Parathyroid adenoma (tissue), 2 donors: Measurements from ENCODE around the gene TRIP10.

Experiments used
- H2AFZ ChIP-seq: fragments of 300-600 bp; sonication (generic); one replicate; pipeline ENCODE4 v1.7.0; 2017; ENCODE audit warnings: antibody characterized with exemption, mild to moderate bottlenecking
- H3K27ac ChIP-seq: fragments of 300-600 bp; sonication (generic); one replicate; pipeline ENCODE4 v1.7.0; 2017
- H3K27me3 ChIP-seq: fragments of 300-600 bp; sonication (generic); one replicate; pipeline ENCODE4 v1.7.0; 2017; ENCODE audit warnings: low read length; ENCODE audit not compliant: control insufficient read depth, insufficient read depth
- H3K36me3 ChIP-seq: fragments of 300-600 bp; sonication (generic); one replicate; pipeline ENCODE4 v1.7.0; 2017; ENCODE audit warnings: low read length; ENCODE audit not compliant: control insufficient read depth, insufficient read depth
- H3K4me1 ChIP-seq: fragments of 300-600 bp; sonication (generic); one replicate; pipeline ENCODE4 v1.7.0; 2017; ENCODE audit warnings: control low read depth
- H3K4me2 ChIP-seq: fragments of 300-600 bp; sonication (generic); one replicate; pipeline ENCODE4 v1.7.0; 2017; ENCODE audit warnings: low read length
- H3K4me3 ChIP-seq: fragments of 300-600 bp; sonication (generic); one replicate; pipeline ENCODE4 v1.7.0; 2017; ENCODE audit warnings: low read depth, low read length
- H3K79me2 ChIP-seq: fragments of 300-600 bp; sonication (generic); one replicate; pipeline ENCODE4 v1.7.0; 2017; ENCODE audit warnings: control low read depth
- H3K9ac ChIP-seq: fragments of 300-600 bp; sonication (generic); one replicate; pipeline ENCODE4 v1.7.0; 2017; ENCODE audit warnings: mild to moderate bottlenecking
- H3K9me3 ChIP-seq: fragments of 300-600 bp; sonication (generic); one replicate; pipeline ENCODE4 v1.7.0; 2017; ENCODE audit warnings: low read length; ENCODE audit not compliant: control insufficient read depth
- TF ChIP-seq, protein P1 (sequence below): fragments of 300-600 bp; sonication (generic); IDR thresholded peaks from one replicate; pipeline ENCODE4 v1.7.0; 2017; ENCODE audit warnings: antibody characterized with exemption, mild to moderate bottlenecking
- donor health status: primary hyperparathyroidism.

The TRIP10 gene

DNA sequence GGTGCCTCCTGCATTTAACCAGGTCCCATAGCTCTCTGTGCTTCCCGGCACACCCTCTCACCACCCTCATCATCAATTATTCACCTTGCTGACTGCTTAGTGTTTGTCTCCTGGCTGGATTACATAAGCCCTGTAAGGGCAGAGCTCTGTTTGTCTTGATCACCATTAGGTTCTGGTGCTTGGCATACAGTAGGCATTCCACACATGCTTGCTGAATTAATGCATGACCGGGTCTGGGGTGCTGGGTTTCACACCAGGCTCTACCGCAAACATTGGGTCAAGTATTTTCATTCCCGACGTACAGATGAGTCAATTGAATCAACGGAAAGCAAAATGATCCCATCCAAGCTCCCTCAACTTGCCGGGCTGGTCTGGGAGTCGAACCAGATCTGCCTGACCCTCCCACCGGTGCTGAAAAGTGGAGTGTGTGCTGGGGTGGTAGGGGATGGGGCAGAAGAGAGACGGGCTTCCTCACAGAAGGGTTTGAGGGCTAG lies 61.6 kb downstream of the TRIP10 start:
- Histone ChIP-seq H3K36me3 (no peaks in the 10 kb centered on the region), H3K4me1 (no peaks in the 10 kb centered on the region), H2AFZ (peak overlapping the region; percentile 85), H3K4me2 (peak overlapping the region; percentile 72), H3K27me3 (no peaks in the 10 kb centered on the region), H3K9ac (no peak overlapping the region), H3K4me3 (peak overlapping the region; percentile 46), H3K79me2 (no peaks in the 10 kb centered on the region), H3K27ac (no peak overlapping the region), H3K9me3 (no peaks in the 10 kb centered on the region)
- TF ChIP-seq, protein P1, sequence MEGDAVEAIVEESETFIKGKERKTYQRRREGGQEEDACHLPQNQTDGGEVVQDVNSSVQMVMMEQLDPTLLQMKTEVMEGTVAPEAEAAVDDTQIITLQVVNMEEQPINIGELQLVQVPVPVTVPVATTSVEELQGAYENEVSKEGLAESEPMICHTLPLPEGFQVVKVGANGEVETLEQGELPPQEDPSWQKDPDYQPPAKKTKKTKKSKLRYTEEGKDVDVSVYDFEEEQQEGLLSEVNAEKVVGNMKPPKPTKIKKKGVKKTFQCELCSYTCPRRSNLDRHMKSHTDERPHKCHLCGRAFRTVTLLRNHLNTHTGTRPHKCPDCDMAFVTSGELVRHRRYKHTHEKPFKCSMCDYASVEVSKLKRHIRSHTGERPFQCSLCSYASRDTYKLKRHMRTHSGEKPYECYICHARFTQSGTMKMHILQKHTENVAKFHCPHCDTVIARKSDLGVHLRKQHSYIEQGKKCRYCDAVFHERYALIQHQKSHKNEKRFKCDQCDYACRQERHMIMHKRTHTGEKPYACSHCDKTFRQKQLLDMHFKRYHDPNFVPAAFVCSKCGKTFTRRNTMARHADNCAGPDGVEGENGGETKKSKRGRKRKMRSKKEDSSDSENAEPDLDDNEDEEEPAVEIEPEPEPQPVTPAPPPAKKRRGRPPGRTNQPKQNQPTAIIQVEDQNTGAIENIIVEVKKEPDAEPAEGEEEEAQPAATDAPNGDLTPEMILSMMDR, result no peak
